NB4 (cell line): Measurements from ENCODE around the gene MSH2.

Experiments
- CTCF ChIP-seq: IDR thresholded peaks from one replicate; pipeline ENCODE4 v1.5.1; 2012; ENCODE audit warnings: low read depth, low read length
- MAX ChIP-seq: IDR thresholded peaks from 2 replicates; pipeline ENCODE4 v1.6.1; 2011; ENCODE audit warnings: low read depth, low read length
- MYC ChIP-seq: IDR thresholded peaks from 2 replicates; pipeline ENCODE4 v1.6.1; 2011; ENCODE audit warnings: low read depth, low read length
- POLR2A ChIP-seq: IDR thresholded peaks from 2 replicates; pipeline ENCODE4 v1.6.1; 2011; ENCODE audit warnings: mild to moderate bottlenecking; ENCODE audit not compliant: insufficient read length; ENCODE audit errors: extremely low read depth

GRCh38 chr2:47485751-47486300, 82.9 kb downstream of the MSH2 start:
- TF ChIP-seq CTCF (no peak), POLR2A (no peak), MAX (no peak), MYC (no peak)
